GM12878 (cell line): ENCODE data around the gene CREB5. TPM values are rescaled to one million over a fixed set of nuclear protein-coding genes. Genes with fewer than 3 reads are reported as not detected.

Experiments used
- ATAC-seq: fragments of 200-7000 bp; cut with Tn5 transposase; 3 replicates; pipeline ENCODE4 v1.9.1; 2020; ENCODE audit warnings: mild to moderate bottlenecking, moderate library complexity
- BruUV-seq: library from RNA; stranded (reverse); fragments of 400-500 nt; replicated peaks from 2 replicates; lab custom pipeline; 2021; lab: Mats Ljungman, UMichigan
- CTCF ChIA-PET: fragments of 300-600 bp; sonication (Branson Sonifier 250); formaldehyde crosslinking; extraction: SDS; loops from one replicate; lab custom pipeline; 2021; ENCODE audit warnings: inconsistent platforms; lab: Yijun Ruan, JAX
- POLR2A ChIA-PET: fragments of 350-600 bp; formaldehyde crosslinking; extraction: SDS; loops from one replicate; lab custom pipeline; 2021; ENCODE audit warnings: inconsistent platforms; lab: Charles Lee
- RAD21 ChIA-PET: fragments of 300-600 bp; sonication (Branson Sonifier 250); formaldehyde crosslinking; loops from one replicate; lab custom pipeline; 2023; ENCODE audit warnings: antibody characterized with exemption; ENCODE audit not compliant: unreplicated experiment; lab: Charles Lee
- SMC1A ChIA-PET: fragments of 300-600 bp; sonication (Branson Sonifier 250); formaldehyde crosslinking; loops from one replicate; lab custom pipeline; 2023; ENCODE audit not compliant: unreplicated experiment, uncharacterized antibody; lab: Charles Lee
- DNase-seq: peaks from one replicate; pipeline ENCODE4 v3.0.0-alpha.2; 2011; ENCODE audit warnings: low read depth, low spot score
- FAIRE-seq: peaks from 3 replicates; lab custom pipeline; 2011; peaks lifted over from hg19 to GRCh38; lab: Jason Lieb, UNC
- H2AFZ ChIP-seq: 2 replicates; pipeline ENCODE4 v1.6.0; 2011; ENCODE audit warnings: low read depth, low read length, control low read depth; ENCODE audit not compliant: control insufficient read depth
- H3K27ac ChIP-seq: 2 replicates; pipeline ENCODE4 v1.5.1; 2011; ENCODE audit warnings: control low read depth; ENCODE audit not compliant: control insufficient read depth, insufficient read depth
- H3K27me3 ChIP-seq, 2 experiments: replicated peaks in 1 of 2; 2 replicates each; pipeline versions ENCODE4 v1.6.0 to v1.6.1; 2011; ENCODE audit warnings: low read length in 1 of 2; ENCODE audit not compliant: control insufficient read depth in 2 of 2, insufficient read depth in 2 of 2
- H3K36me3 ChIP-seq, 2 experiments: 2 replicates each; pipeline ENCODE4 v1.5.1; 2011; ENCODE audit warnings: low read length in 1 of 2; ENCODE audit not compliant: control insufficient read depth in 2 of 2, insufficient read depth in 2 of 2
- H3K4me1 ChIP-seq: 2 replicates; pipeline ENCODE4 v1.6.1; 2011; ENCODE audit warnings: mild to moderate bottlenecking, low read length, moderate library complexity, mixed read lengths; ENCODE audit not compliant: control insufficient read depth, insufficient read depth
- H3K4me2 ChIP-seq: 2 replicates; pipeline ENCODE4 v1.6.0; 2011; ENCODE audit warnings: control low read depth; ENCODE audit not compliant: control insufficient read depth, insufficient read depth
- H3K4me3 ChIP-seq: fragments of 200-600 bp; sonication (generic); 2 replicates; pipeline ENCODE4 v1.5.1; 2016
- H3K79me2 ChIP-seq: 2 replicates; pipeline ENCODE4 v1.6.0; 2011; ENCODE audit warnings: low read length; ENCODE audit not compliant: control insufficient read depth, insufficient read depth
- H3K9ac ChIP-seq: 2 replicates; pipeline ENCODE4 v1.8.0; 2011; ENCODE audit warnings: low read length, control low read depth, mixed read lengths; ENCODE audit not compliant: control insufficient read depth, insufficient read depth
- H3K9me3 ChIP-seq: replicated peaks from 3 replicates; pipeline ENCODE4 v1.5.1; 2011; ENCODE audit warnings: mild to moderate bottlenecking, low read length; ENCODE audit not compliant: control insufficient read depth, insufficient read depth
- H4K20me1 ChIP-seq: 2 replicates; pipeline ENCODE4 v1.6.0; 2011; ENCODE audit not compliant: control insufficient read depth, insufficient read depth
- BACH1 ChIP-seq: fragments of 450-650 bp; IDR thresholded peaks from 2 replicates; pipeline ENCODE4 v1.6.1; 2017; ENCODE audit warnings: mild to moderate bottlenecking, borderline replicate concordance
- BCL11A ChIP-seq: IDR thresholded peaks from 2 replicates; pipeline ENCODE4 v1.6.1; 2011; ENCODE audit warnings: low read depth, low read length
- CHD1 ChIP-seq: IDR thresholded peaks from 2 replicates; pipeline ENCODE4 v1.6.1; 2012; ENCODE audit warnings: low read depth, low read length, improper control_type of control experiment
- ESRRA ChIP-seq: IDR thresholded peaks from 2 replicates; pipeline ENCODE4 v1.6.1; 2012; ENCODE audit warnings: mild to moderate bottlenecking, low read length, improper control_type of control experiment
- GABPA ChIP-seq: IDR thresholded peaks from 2 replicates; pipeline ENCODE4 v1.6.1; 2014; ENCODE audit warnings: antibody characterized with exemption, low read depth, mild to moderate bottlenecking, inconsistent platforms
- HCFC1 ChIP-seq: fragments of 150-350 bp; IDR thresholded peaks from 2 replicates; pipeline ENCODE4 v1.6.1; 2014; ENCODE audit warnings: low read length
- LARP7 ChIP-seq: fragments of 450-650 bp; IDR thresholded peaks from 2 replicates; pipeline ENCODE4 v1.6.1; 2017; ENCODE audit warnings: mild to moderate bottlenecking
- NR2F1 ChIP-seq: fragments of 450-650 bp; conservative IDR thresholded peaks from 2 replicates; pipeline ENCODE4 v1.6.1; 2017; ENCODE audit warnings: mild to moderate bottlenecking
- RCOR1 ChIP-seq: conservative IDR thresholded peaks from 2 replicates; pipeline ENCODE4 v1.6.1; 2012; ENCODE audit warnings: low read depth, low read length, improper control_type of control experiment
- SMAD5 ChIP-seq: IDR thresholded peaks from 2 replicates; pipeline ENCODE4 v1.6.1; 2016; ENCODE audit warnings: antibody characterized with exemption, low read depth
- SP1 ChIP-seq: IDR thresholded peaks from one replicate; pipeline ENCODE4 v1.6.1; 2011; ENCODE audit warnings: low read depth, low read length
- ZNF24 ChIP-seq: fragments of 450-650 bp; IDR thresholded peaks from 2 replicates; pipeline ENCODE4 v1.6.1; 2017; ENCODE audit warnings: antibody characterized with exemption, mild to moderate bottlenecking
- WGBS: methylation state at CpG from one replicate; pipeline ENCODE4 v1.1.6; 2016; ENCODE audit warnings: low lambda C conversion rate; ENCODE audit not compliant: insufficient replicate concordance, insufficient coverage; ENCODE audit errors: missing lambda C conversion rate; 5-methylcytosine and 5-hydroxymethylcytosine counted together
- in situ Hi-C: fragments of 300-500 bp; cut with MboI; formaldehyde crosslinking; loops from 9 replicates; pipeline ENCODE4 v1.14.3; 2018; ENCODE audit warnings: mixed read lengths
- intact Hi-C: fragments of 100-400 bp; cut with micrococcal nuclease; formaldehyde crosslinking; loops from one replicate; pipeline ENCODE4 v1.14.2; 2022; ENCODE audit not compliant: unreplicated experiment
- polyA plus RNA-seq, 11 experiments: library from polyadenylated mRNA; depleted of rRNA in 4 of 11; unstranded in 6 of 11; stranded (reverse) in 5 of 11; fragments of >200 nt; fragmentation: Nextera tagmentation in 4 of 11; fragmentation: Illumina TruSeq in 1 of 11; extraction: Ambion mirVana in 4 of 11; extraction: Trizol in 1 of 11; gene quantifications; 1 replicate in 1 of 11; 2 replicates in 10 of 11; pipeline versions ENCODE4 v1.2.1 to v1.2.3, GENCODE V29; 2011 to 2016; ENCODE audit warnings: inconsistent platforms in 2 of 11, missing spikeins in 2 of 11, low read depth in 1 of 11
- total RNA-seq, 4 experiments: library from RNA; depleted of rRNA in 3 of 4; stranded (reverse); fragments of >200 nt in 3 of 4; fragmentation: Illumina TruSeq in 1 of 4; extraction: Trizol in 1 of 4; gene quantifications; 2 replicates each; pipeline versions ENCODE4 v1.2.1 to v1.2.3, GENCODE V29; 2013 to 2021
- TF ChIP-seq, protein P1 (sequence below): IDR thresholded peaks from 2 replicates; pipeline ENCODE4 v1.6.1; 2011; ENCODE audit warnings: low read depth, mild to moderate bottlenecking, low read length, moderate library complexity, borderline replicate concordance; ENCODE audit errors: extremely low read depth
- TF ChIP-seq, protein P2 (sequence below): fragments of 450-650 bp; IDR thresholded peaks from 2 replicates; pipeline ENCODE4 v1.6.1; 2017; ENCODE audit warnings: mild to moderate bottlenecking
- TF ChIP-seq, protein P3 (sequence below): fragments of 450-650 bp; conservative IDR thresholded peaks from 2 replicates; pipeline ENCODE4 v1.6.1; 2017; ENCODE audit warnings: mild to moderate bottlenecking, moderate library complexity
- TF ChIP-seq, protein P4 (sequence below): fragments of 450-650 bp; IDR thresholded peaks from 2 replicates; pipeline ENCODE4 v1.6.1; 2017; ENCODE audit warnings: antibody characterized with exemption, mild to moderate bottlenecking, moderate library complexity

Gene CREB5
- total and polyA plus RNA-seq, 10 of the 15 experiments (the other 5 are each of a cell fraction or from before 2014, with no cell fraction given) = 12.9 to 74.1 (median 53.0) TPM

DNA sequence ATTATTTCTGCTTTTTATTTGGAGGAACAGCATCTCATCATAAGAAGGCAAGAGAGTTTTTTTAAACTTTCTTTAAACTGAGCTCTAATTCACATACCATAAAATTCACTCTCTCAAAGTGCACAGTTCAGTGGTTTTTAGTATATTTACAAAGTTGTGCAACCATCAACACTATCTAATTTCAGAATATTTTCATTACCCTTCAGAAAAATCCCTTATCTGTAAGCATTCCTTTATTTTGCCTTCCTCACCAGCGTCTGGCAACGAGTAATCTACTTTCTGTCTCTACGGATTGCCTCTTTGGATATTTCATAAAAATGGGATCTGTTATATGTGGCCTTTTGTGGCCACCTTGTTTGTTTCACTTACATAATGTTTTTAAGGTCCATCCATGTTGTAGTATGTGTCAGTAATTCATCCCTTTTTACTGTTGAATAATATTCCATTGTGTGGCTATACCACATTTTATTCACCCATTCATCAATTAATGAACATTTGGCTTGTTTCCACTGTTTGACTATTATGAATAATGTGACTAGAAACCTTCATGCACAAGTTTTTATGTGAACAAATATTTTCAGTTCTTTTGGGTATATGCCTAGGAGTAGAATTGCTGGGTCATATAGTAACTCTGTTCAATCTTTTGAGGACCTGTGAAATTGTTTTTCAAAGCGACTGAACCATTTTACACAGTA is 364.3 kb downstream of the CREB5 start:
- RAD21 ChIA-PET = no interaction called here
- Histone ChIP-seq H3K36me3 (no peaks in the 10 kb centered on the region; a peak in 1 of 4 replicates), H3K27ac (no peak overlapping the region), H3K9ac (no peak overlapping the region), H4K20me1 (no peaks in the 10 kb centered on the region), H3K4me2 (no peak overlapping the region), H3K27me3 (no peaks in the 10 kb centered on the region), H3K4me1 (no peaks in the 10 kb centered on the region), H3K79me2 (no peaks in the 10 kb centered on the region), H3K9me3 (no peaks in the 10 kb centered on the region), H3K4me3 (no peak overlapping the region), H2AFZ (no peak overlapping the region)
- SMC1A ChIA-PET = no interaction called here
- in situ Hi-C loops (no loop called here), intact Hi-C loops (no loop called here)
- 88% methylated on average over 4 of the region's 4 CpGs for WGBS
- CTCF ChIA-PET = no interaction called here
- DNase-seq (no peak), ATAC-seq (no peak), FAIRE-seq (no peak)
- POLR2A ChIA-PET = interaction anchor here (0.8 kb wide), 1 partner anchor 31 kb away, joined by 4 read pairs; no protein-coding TSS in a partner anchor
- BruUV-seq = no TSS peak
- TF ChIP-seq, protein P1, sequence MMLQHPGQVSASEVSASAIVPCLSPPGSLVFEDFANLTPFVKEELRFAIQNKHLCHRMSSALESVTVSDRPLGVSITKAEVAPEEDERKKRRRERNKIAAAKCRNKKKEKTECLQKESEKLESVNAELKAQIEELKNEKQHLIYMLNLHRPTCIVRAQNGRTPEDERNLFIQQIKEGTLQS = no peak
- TF ChIP-seq NR2F1 = no peak
- TF ChIP-seq LARP7 = no peak
- TF ChIP-seq, protein P2, sequence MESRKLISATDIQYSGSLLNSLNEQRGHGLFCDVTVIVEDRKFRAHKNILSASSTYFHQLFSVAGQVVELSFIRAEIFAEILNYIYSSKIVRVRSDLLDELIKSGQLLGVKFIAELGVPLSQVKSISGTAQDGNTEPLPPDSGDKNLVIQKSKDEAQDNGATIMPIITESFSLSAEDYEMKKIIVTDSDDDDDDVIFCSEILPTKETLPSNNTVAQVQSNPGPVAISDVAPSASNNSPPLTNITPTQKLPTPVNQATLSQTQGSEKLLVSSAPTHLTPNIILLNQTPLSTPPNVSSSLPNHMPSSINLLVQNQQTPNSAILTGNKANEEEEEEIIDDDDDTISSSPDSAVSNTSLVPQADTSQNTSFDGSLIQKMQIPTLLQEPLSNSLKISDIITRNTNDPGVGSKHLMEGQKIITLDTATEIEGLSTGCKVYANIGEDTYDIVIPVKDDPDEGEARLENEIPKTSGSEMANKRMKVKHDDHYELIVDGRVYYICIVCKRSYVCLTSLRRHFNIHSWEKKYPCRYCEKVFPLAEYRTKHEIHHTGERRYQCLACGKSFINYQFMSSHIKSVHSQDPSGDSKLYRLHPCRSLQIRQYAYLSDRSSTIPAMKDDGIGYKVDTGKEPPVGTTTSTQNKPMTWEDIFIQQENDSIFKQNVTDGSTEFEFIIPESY = no peak
- no peak for TF ChIP-seq SMAD5
- TF ChIP-seq, protein P3, sequence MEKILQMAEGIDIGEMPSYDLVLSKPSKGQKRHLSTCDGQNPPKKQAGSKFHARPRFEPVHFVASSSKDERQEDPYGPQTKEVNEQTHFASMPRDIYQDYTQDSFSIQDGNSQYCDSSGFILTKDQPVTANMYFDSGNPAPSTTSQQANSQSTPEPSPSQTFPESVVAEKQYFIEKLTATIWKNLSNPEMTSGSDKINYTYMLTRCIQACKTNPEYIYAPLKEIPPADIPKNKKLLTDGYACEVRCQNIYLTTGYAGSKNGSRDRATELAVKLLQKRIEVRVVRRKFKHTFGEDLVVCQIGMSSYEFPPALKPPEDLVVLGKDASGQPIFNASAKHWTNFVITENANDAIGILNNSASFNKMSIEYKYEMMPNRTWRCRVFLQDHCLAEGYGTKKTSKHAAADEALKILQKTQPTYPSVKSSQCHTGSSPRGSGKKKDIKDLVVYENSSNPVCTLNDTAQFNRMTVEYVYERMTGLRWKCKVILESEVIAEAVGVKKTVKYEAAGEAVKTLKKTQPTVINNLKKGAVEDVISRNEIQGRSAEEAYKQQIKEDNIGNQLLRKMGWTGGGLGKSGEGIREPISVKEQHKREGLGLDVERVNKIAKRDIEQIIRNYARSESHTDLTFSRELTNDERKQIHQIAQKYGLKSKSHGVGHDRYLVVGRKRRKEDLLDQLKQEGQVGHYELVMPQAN = no peak
- no peak for TF ChIP-seq CHD1
- no peak for TF ChIP-seq SP1
- no peak for TF ChIP-seq BACH1
- no peak for TF ChIP-seq HCFC1
- TF ChIP-seq, protein P4, sequence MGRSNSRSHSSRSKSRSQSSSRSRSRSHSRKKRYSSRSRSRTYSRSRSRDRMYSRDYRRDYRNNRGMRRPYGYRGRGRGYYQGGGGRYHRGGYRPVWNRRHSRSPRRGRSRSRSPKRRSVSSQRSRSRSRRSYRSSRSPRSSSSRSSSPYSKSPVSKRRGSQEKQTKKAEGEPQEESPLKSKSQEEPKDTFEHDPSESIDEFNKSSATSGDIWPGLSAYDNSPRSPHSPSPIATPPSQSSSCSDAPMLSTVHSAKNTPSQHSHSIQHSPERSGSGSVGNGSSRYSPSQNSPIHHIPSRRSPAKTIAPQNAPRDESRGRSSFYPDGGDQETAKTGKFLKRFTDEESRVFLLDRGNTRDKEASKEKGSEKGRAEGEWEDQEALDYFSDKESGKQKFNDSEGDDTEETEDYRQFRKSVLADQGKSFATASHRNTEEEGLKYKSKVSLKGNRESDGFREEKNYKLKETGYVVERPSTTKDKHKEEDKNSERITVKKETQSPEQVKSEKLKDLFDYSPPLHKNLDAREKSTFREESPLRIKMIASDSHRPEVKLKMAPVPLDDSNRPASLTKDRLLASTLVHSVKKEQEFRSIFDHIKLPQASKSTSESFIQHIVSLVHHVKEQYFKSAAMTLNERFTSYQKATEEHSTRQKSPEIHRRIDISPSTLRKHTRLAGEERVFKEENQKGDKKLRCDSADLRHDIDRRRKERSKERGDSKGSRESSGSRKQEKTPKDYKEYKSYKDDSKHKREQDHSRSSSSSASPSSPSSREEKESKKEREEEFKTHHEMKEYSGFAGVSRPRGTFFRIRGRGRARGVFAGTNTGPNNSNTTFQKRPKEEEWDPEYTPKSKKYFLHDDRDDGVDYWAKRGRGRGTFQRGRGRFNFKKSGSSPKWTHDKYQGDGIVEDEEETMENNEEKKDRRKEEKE = no peak
- TF ChIP-seq BCL11A = no peak
- TF ChIP-seq GABPA = no peak
- no peak for TF ChIP-seq ESRRA
- TF ChIP-seq RCOR1 = no peak
- TF ChIP-seq ZNF24 = no peak
